ENCODE data around the gene MS4A4A. TPM values are rescaled to one million over a fixed set of nuclear protein-coding genes. Genes with fewer than 3 reads are reported as not detected.

Gene MS4A4A
- total and polyA plus RNA-seq, 2 donors (not counting 1 experiment from before 2014, with no cell fraction given): 0.72 to 0.99 TPM

- H3K9ac ChIP-seq (ENCODE audit: low read length): no peak overlapping the region
- ChIA-PET POLR2A (no interaction called here), CTCF (interaction anchor here (1.0 to 2.5 kb wide), 2 partner anchors 32 to 47 kb away, joined by 4 to 6 read pairs; no protein-coding TSS in a partner anchor)
- no peak overlapping the region for H3K27ac Mint-ChIP-seq
- no CpG with 5 or more reads among the region's 2 CpGs for WGBS (ENCODE audit: insufficient coverage)
- no peak overlapping the region for H3K4me3 Mint-ChIP-seq
- H3K4me1 Mint-ChIP-seq: peaks cover 14% of the 10 kb centered on the region
- no peak overlapping the region for H3K27ac ChIP-seq (ENCODE audit: low read length in 2 of 2)
- no peaks in the 10 kb centered on the region for H4K20me1 ChIP-seq (ENCODE audit: control insufficient read depth, insufficient read depth, low read length, poor library complexity, severe bottlenecking)
- no peak for TF ChIP-seq CTCF (IDR thresholded peaks at IDR 0.05)
- no peak for TF ChIP-seq EZH2 (IDR thresholded peaks at IDR 0.05; ENCODE audit: borderline replicate concordance, insufficient read depth, low read depth, low read length, poor library complexity, severe bottlenecking)
- H3K27me3 Mint-ChIP-seq: no peaks in the 10 kb centered on the region
- H3K4me2 ChIP-seq (replicated peaks; ENCODE audit: low read depth, low read length, poor library complexity, severe bottlenecking): no peak overlapping the region
- no peaks in the 10 kb centered on the region for H3K79me2 ChIP-seq (ENCODE audit: control insufficient read depth, insufficient read depth, low read length)
- ATAC-seq (ENCODE audit: low read depth): no peak
- peaks cover 8% of the 10 kb centered on the region for H3K9me3 Mint-ChIP-seq (ENCODE audit: insufficient read depth)
- H2AFZ ChIP-seq (ENCODE audit: insufficient read depth, low read depth, low read length, poor library complexity, severe bottlenecking): no peak overlapping the region
- H3K9me3 ChIP-seq (ENCODE audit: control extremely low read depth in 1 of 3, control insufficient read depth in 2 of 3, insufficient read depth in 1 of 3, low read length in 2 of 3): peaks cover 2 to 12% (median 5%) of the 10 kb centered on the region in 3 donors
- no peak overlapping the region for H3K4me3 ChIP-seq (ENCODE audit: control extremely low read depth in 1 of 5, extremely low read depth in 1 of 5, insufficient read depth in 1 of 5, low read depth in 2 of 5, low read length in 4 of 5)
- no peak for DNase-seq
- intact Hi-C loops (cut with micrococcal nuclease): no loop called here
- peaks cover 0 to 11% (median 0%) of the 10 kb centered on the region in 4 experiments for H3K27me3 ChIP-seq (replicated peaks in 1 of 4; ENCODE audit: control extremely low read depth in 1 of 4, control insufficient read depth in 3 of 4, insufficient read depth in 4 of 4, low read length in 3 of 4)
- no peaks in the 10 kb centered on the region for H3K36me3 ChIP-seq (replicated peaks in 1 of 2; ENCODE audit: control extremely low read depth in 1 of 2, control insufficient read depth in 1 of 2, extremely low read depth in 1 of 2, insufficient read depth in 2 of 2, low read length in 1 of 2)
- peaks cover 8 to 9% of the 10 kb centered on the region in 2 donors for H3K4me1 ChIP-seq (ENCODE audit: control insufficient read depth in 2 of 2, insufficient read depth in 2 of 2, low read length in 2 of 2)
Measured at GRCh38 chr11:60314635-60315321, 34.3 kb downstream of the MS4A4A start.

GRCh38 chr11:60315871-60316270 lies 35.4 kb downstream of the MS4A4A start:
- no peaks in the 10 kb centered on the region for H3K36me3 ChIP-seq (replicated peaks in 1 of 2; ENCODE audit: control extremely low read depth in 1 of 2, control insufficient read depth in 1 of 2, extremely low read depth in 1 of 2, insufficient read depth in 2 of 2, low read length in 1 of 2)
- ATAC-seq (ENCODE audit: low read depth) (no peak), DNase-seq (no peak)
- no peak overlapping the region for H3K27ac ChIP-seq (ENCODE audit: low read length in 2 of 2)
- Mint-ChIP-seq H3K27ac (no peak overlapping the region), H3K4me1 (peaks cover 6% of the 10 kb centered on the region), H3K4me3 (no peak overlapping the region), H3K27me3 (no peaks in the 10 kb centered on the region), H3K9me3 (ENCODE audit: insufficient read depth) (peaks cover 13% of the 10 kb centered on the region)
- peaks cover 2 to 15% (median 9%) of the 10 kb centered on the region in 3 donors for H3K9me3 ChIP-seq (ENCODE audit: control extremely low read depth in 1 of 3, control insufficient read depth in 2 of 3, insufficient read depth in 1 of 3, low read length in 2 of 3)
- intact Hi-C loops (cut with micrococcal nuclease): no loop called here
- CTCF ChIA-PET: interaction anchor here (2.5 kb wide), 1 partner anchor 31 kb away, joined by 6 read pairs; no protein-coding TSS in a partner anchor
- peaks cover 0 to 11% (median 0%) of the 10 kb centered on the region in 4 experiments for H3K27me3 ChIP-seq (replicated peaks in 1 of 4; ENCODE audit: control extremely low read depth in 1 of 4, control insufficient read depth in 3 of 4, insufficient read depth in 4 of 4, low read length in 3 of 4)
- no peak overlapping the region for H3K4me2 ChIP-seq (replicated peaks; ENCODE audit: low read depth, low read length, poor library complexity, severe bottlenecking)
- H3K9ac ChIP-seq (ENCODE audit: low read length): no peak overlapping the region
- TF ChIP-seq EZH2 (IDR thresholded peaks at IDR 0.05; ENCODE audit: borderline replicate concordance, insufficient read depth, low read depth, low read length, poor library complexity, severe bottlenecking) (no peak), CTCF (IDR thresholded peaks at IDR 0.05) (no peak)
- H3K4me3 ChIP-seq (ENCODE audit: control extremely low read depth in 1 of 5, extremely low read depth in 1 of 5, insufficient read depth in 1 of 5, low read depth in 2 of 5, low read length in 4 of 5): no peak overlapping the region
- POLR2A ChIA-PET: no interaction called here
- no peaks in the 10 kb centered on the region for H3K79me2 ChIP-seq (ENCODE audit: control insufficient read depth, insufficient read depth, low read length)
- no peak overlapping the region for H2AFZ ChIP-seq (ENCODE audit: insufficient read depth, low read depth, low read length, poor library complexity, severe bottlenecking)
- H4K20me1 ChIP-seq (ENCODE audit: control insufficient read depth, insufficient read depth, low read length, poor library complexity, severe bottlenecking): no peaks in the 10 kb centered on the region
- H3K4me1 ChIP-seq (ENCODE audit: control insufficient read depth in 2 of 2, insufficient read depth in 2 of 2, low read length in 2 of 2): peaks cover under 1 to 2% of the 10 kb centered on the region in 2 donors
